ELF-1 (cell line): ENCODE results near the gene MRPL21.

ENCODE experiments used
- DNase-seq: peaks from one replicate; pipeline ENCODE4 v3.0.0-alpha.2; 2016; ENCODE audit warnings: low read depth, low spot score

The MRPL21 gene

DNA sequence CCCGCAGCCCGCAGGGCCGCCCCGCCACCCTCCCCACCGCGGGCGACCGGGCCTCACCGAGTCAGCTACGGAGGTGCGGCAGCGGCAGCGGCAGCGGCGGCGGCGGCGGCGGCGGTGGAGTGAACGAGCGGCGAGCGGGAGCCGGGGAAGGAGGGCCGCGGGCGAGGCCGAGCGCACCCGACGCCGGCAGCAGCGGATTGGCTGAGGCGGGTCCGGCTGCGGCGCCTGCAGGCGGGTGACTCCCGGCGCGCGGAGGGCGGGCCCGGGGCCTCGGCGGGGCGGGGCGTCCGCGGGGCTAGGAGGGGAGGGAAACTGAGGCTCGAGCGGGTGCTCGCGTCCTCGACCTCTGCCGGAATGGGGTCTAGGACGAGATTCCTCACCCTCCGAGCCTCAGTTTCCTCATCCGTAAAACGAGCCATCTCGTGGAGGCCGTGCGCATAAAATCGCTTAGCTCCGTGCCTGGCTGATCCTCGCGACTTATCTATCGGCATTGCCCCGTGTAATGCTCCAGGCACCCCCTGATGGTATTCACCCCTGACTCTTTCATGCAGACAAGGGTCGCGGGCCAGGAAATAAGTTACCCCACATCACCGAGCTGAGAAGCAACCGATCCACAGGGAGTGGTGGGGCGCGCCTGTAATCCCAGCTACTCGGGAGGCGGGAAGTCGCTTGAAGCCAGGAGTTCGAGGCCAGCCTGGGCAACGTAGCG lies 61.8 kb downstream of the MRPL21 start, which contains the start of gene CPT1A:
Gene CPT1A, minus strand, starts transcription at position 199 of the 709 bp plus-strand sequence. CDS start 26,442 bp downstream, outside the sequence.
- DNase-seq, result peak; percentile 53
